Keratinocyte (primary cell): Measurements from ENCODE around the gene SUPT5H. TPM values are rescaled to one million over a fixed set of nuclear protein-coding genes. Genes with fewer than 3 reads are reported as not detected.

Experiments
- DNase-seq: peaks from one replicate; pipeline ENCODE4 v3.0.0-alpha.2; 2011; ENCODE audit warnings: low read depth, missing footprints, low spot score
- FAIRE-seq: peaks from 2 replicates; lab custom pipeline; 2011; peaks lifted over from hg19 to GRCh38; lab: Jason Lieb, UNC
- H2AFZ ChIP-seq: 2 replicates; pipeline ENCODE4 v1.6.0; 2012; ENCODE audit warnings: low read length, control low read depth, inconsistent platforms; ENCODE audit not compliant: control insufficient read depth
- H3K27ac ChIP-seq: 2 replicates; pipeline ENCODE4 v1.5.1; 2011; ENCODE audit warnings: low read length; ENCODE audit not compliant: control insufficient read depth, insufficient read depth
- H3K27me3 ChIP-seq: 3 replicates; pipeline ENCODE4 v1.6.0; 2011; ENCODE audit warnings: low read length; ENCODE audit not compliant: control insufficient read depth, insufficient read depth; ENCODE audit errors: extremely low read depth
- H3K36me3 ChIP-seq, 2 experiments: 2 replicates in 1 of 2; 3 replicates in 1 of 2; pipeline ENCODE4 v1.5.1; 2011; ENCODE audit warnings: low read length in 2 of 2, mild to moderate bottlenecking in 1 of 2; ENCODE audit not compliant: control insufficient read depth in 2 of 2, insufficient read depth in 2 of 2; ENCODE audit errors: extremely low read depth in 1 of 2
- H3K4me1 ChIP-seq: 3 replicates; pipeline ENCODE4 v1.5.1; 2011; ENCODE audit warnings: low read length; ENCODE audit not compliant: control insufficient read depth, insufficient read depth; ENCODE audit errors: extremely low read depth
- H3K4me2 ChIP-seq: 3 replicates; pipeline ENCODE4 v1.6.0; 2011; ENCODE audit warnings: low read depth, low read length; ENCODE audit not compliant: control insufficient read depth, insufficient read depth; ENCODE audit errors: extremely low read depth
- H3K4me3 ChIP-seq, 3 experiments: fragments of 200-600 bp in 1 of 3; sonication (generic) in 1 of 3; 2 replicates in 2 of 3; 3 replicates in 1 of 3; pipeline ENCODE4 v1.5.1; 2011 to 2016; ENCODE audit warnings: low read length in 3 of 3, mild to moderate bottlenecking in 3 of 3, control low read depth in 2 of 3, inconsistent platforms in 1 of 3, low read depth in 1 of 3, mixed read lengths in 1 of 3, mixed run types in 1 of 3, moderate library complexity in 1 of 3; ENCODE audit not compliant: control insufficient read depth in 2 of 3, insufficient read depth in 2 of 3; ENCODE audit errors: extremely low read depth in 1 of 3
- H3K79me2 ChIP-seq: 2 replicates; pipeline ENCODE4 v1.6.0; 2012; ENCODE audit warnings: low read length; ENCODE audit not compliant: control insufficient read depth, insufficient read depth
- H3K9ac ChIP-seq: 3 replicates; pipeline ENCODE4 v1.6.0; 2011; ENCODE audit warnings: low read length; ENCODE audit not compliant: control insufficient read depth, insufficient read depth; ENCODE audit errors: extremely low read depth
- H3K9me1 ChIP-seq: 3 replicates; pipeline ENCODE4 v1.6.0; 2011; ENCODE audit warnings: low read length; ENCODE audit not compliant: control insufficient read depth, insufficient read depth; ENCODE audit errors: extremely low read depth
- H3K9me3 ChIP-seq: 2 replicates; pipeline ENCODE4 v1.5.1; 2012; ENCODE audit warnings: low read depth, low read length; ENCODE audit not compliant: control insufficient read depth
- H4K20me1 ChIP-seq: 3 replicates; pipeline ENCODE4 v1.6.0; 2011; ENCODE audit warnings: low read length; ENCODE audit not compliant: control insufficient read depth, insufficient read depth; ENCODE audit errors: extremely low read depth
- CTCF ChIP-seq, 3 experiments: IDR thresholded peaks in 1 of 3; conservative IDR thresholded peaks in 1 of 3; optimal IDR thresholded peaks in 1 of 3; 2 replicates in 2 of 3; 3 replicates in 1 of 3; pipeline versions ENCODE3 to v1.5.1; 2011; ENCODE audit warnings: low read length in 3 of 3, mild to moderate bottlenecking in 3 of 3, moderate library complexity in 2 of 3, control low read depth in 1 of 3, inconsistent platforms in 1 of 3; ENCODE audit not compliant: insufficient read depth in 2 of 3; ENCODE audit errors: extremely low read depth in 1 of 3
- EZH2 ChIP-seq: IDR thresholded peaks from one replicate; pipeline ENCODE4 v1.6.1; 2012; ENCODE audit warnings: inconsistent platforms, mild to moderate bottlenecking, low read length, moderate library complexity
- dilution Hi-C: fragments of 300-500 bp; cut with MboI; formaldehyde crosslinking; loops from one replicate; pipeline ENCODE4 v1.7.0; 2020; ENCODE audit warnings: low sequenced_read_pairs; ENCODE audit not compliant: extremely low pct_ligation_motif_present
- polyA plus RNA-seq, 5 experiments: library from polyadenylated mRNA; depleted of rRNA in 3 of 5; stranded (reverse) in 3 of 5; stranded (forward) in 1 of 5; unstranded in 1 of 5; fragments of >200 nt; gene quantifications; 1 replicate in 1 of 5; 2 replicates in 3 of 5; 3 replicates in 1 of 5; pipeline versions ENCODE4 v1.2.1 to v1.2.3, GENCODE V29; 2011 to 2012; ENCODE audit warnings: missing spikeins in 2 of 5, low read depth in 1 of 5, low replicate concordance in 1 of 5

Gene SUPT5H
- polyA plus RNA-seq, 1 donor (not counting 4 experiments of a cell fraction or from before 2014, with no cell fraction given), result 63.2 TPM

GRCh38 chr19:39496063-39496462 lies 50.7 kb downstream of the SUPT5H start:
- Histone ChIP-seq H2AFZ (no peak overlapping the region), H3K79me2 (no peaks in the 10 kb centered on the region), H3K4me2 (no peak overlapping the region), H3K9me1 (no peaks in the 10 kb centered on the region), H3K9me3 (no peaks in the 10 kb centered on the region), H3K4me3 (no peak overlapping the region), H3K27ac (no peak overlapping the region), H3K9ac (no peak overlapping the region), H3K36me3 (peaks cover 3 to 6% of the 10 kb centered on the region in 2 experiments), H4K20me1 (no peaks in the 10 kb centered on the region), H3K27me3 (peaks cover 36% of the 10 kb centered on the region), H3K4me1 (peaks cover 10% of the 10 kb centered on the region)
- DNase-seq (no peak), FAIRE-seq (no peak)
- dilution Hi-C loops, result no loop called here
- TF ChIP-seq CTCF (optimal IDR thresholded peaks at IDR 0.05 in 1 of 3, IDR thresholded peaks at IDR 0.05 in 1 of 3, conservative IDR thresholded peaks at IDR 0.05 in 1 of 3; ENCODE audit: extremely low read depth in 1 of 3, insufficient read depth in 2 of 3, low read length in 3 of 3) (no peak), EZH2 (no peak)

DNA sequence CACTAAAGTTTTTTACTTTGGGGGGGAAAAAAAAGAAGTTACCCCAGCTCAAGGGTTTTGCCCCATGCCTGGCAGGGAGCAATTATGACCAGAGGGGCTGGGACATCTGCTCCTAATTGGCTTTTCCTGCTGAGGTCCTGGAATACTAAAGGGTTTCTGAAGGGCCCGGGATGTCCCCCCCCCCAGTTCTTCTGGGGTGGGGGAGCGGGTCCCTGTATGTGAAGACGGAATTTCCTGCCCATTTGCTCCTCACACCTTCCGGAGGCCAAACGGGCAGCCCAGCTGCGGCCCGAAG lies 52.3 kb downstream of the SUPT5H start:
- H4K20me1 ChIP-seq, result no peaks in the 10 kb centered on the region
- H2AFZ ChIP-seq, result no peak overlapping the region
- DNase-seq (no peak), FAIRE-seq (no peak)
- no peak overlapping the region for H3K9ac ChIP-seq
- peak overlapping the region; percentile 79 for H3K4me2 ChIP-seq
- H3K4me1 ChIP-seq, result peaks cover 10% of the 10 kb centered on the region
- H3K9me1 ChIP-seq, result no peaks in the 10 kb centered on the region
- TF ChIP-seq EZH2 (no peak), CTCF (optimal IDR thresholded peaks at IDR 0.05 in 1 of 3, IDR thresholded peaks at IDR 0.05 in 1 of 3, conservative IDR thresholded peaks at IDR 0.05 in 1 of 3; ENCODE audit: extremely low read depth in 1 of 3, insufficient read depth in 2 of 3, low read length in 3 of 3) (no peak)
- H3K79me2 ChIP-seq, result no peaks in the 10 kb centered on the region
- H3K27ac ChIP-seq, result no peak overlapping the region
- dilution Hi-C loops, result no loop called here
- no peaks in the 10 kb centered on the region for H3K9me3 ChIP-seq
- H3K4me3 ChIP-seq, result no peak overlapping the region
- peaks cover 36% of the 10 kb centered on the region for H3K27me3 ChIP-seq
- no peaks in the 10 kb centered on the region for H3K36me3 ChIP-seq
